Stimulated activated naive B cell treated with anti-CD40 and anti-IgM and Interleukin-4, amounts not matched to agents 10 μg/mL and 1 μg/mL and 100 μg/mL, for 72 hours (primary cell): ENCODE results near the gene CAPN13.
A peak's percentile ranks its signal among the peaks of the same experiment; 100 is the strongest.

ENCODE experiments used
- ATAC-seq, 2 donors: fragments of 150-1000 bp; cut with Tn5 transposase; replicated peaks; 2 replicates each; pipeline ENCODE4 v1.10.0; 2021; ENCODE audit warnings: moderate library complexity in 1 of 2
- DNase-seq: peaks from one replicate; pipeline ENCODE4 v3.0.0; 2021
- H3K27ac Mint-ChIP-seq: one replicate; pipeline ENCODE4 v1.8.0; 2022; ENCODE audit warnings: mild to moderate bottlenecking, mixed read lengths
- H3K27me3 Mint-ChIP-seq, 2 donors: one replicate each; pipeline ENCODE4 v1.8.0; 2022; ENCODE audit warnings: mixed read lengths in 2 of 2
- H3K36me3 Mint-ChIP-seq, 2 donors: one replicate each; pipeline ENCODE4 v1.8.0; 2022; ENCODE audit warnings: mixed read lengths in 2 of 2, mild to moderate bottlenecking in 1 of 2
- H3K4me1 Mint-ChIP-seq, 2 donors: one replicate each; pipeline ENCODE4 v1.8.0; 2022; ENCODE audit warnings: mixed read lengths in 2 of 2, mild to moderate bottlenecking in 1 of 2
- H3K4me3 Mint-ChIP-seq, 2 donors: one replicate each; pipeline ENCODE4 v1.8.0; 2022; ENCODE audit warnings: mild to moderate bottlenecking in 2 of 2, mixed read lengths in 2 of 2, moderate library complexity in 1 of 2
- H3K9me3 Mint-ChIP-seq, 2 donors: one replicate each; pipeline ENCODE4 v1.8.0; 2022; ENCODE audit warnings: mixed read lengths in 2 of 2, mild to moderate bottlenecking in 1 of 2

The CAPN13 gene

DNA sequence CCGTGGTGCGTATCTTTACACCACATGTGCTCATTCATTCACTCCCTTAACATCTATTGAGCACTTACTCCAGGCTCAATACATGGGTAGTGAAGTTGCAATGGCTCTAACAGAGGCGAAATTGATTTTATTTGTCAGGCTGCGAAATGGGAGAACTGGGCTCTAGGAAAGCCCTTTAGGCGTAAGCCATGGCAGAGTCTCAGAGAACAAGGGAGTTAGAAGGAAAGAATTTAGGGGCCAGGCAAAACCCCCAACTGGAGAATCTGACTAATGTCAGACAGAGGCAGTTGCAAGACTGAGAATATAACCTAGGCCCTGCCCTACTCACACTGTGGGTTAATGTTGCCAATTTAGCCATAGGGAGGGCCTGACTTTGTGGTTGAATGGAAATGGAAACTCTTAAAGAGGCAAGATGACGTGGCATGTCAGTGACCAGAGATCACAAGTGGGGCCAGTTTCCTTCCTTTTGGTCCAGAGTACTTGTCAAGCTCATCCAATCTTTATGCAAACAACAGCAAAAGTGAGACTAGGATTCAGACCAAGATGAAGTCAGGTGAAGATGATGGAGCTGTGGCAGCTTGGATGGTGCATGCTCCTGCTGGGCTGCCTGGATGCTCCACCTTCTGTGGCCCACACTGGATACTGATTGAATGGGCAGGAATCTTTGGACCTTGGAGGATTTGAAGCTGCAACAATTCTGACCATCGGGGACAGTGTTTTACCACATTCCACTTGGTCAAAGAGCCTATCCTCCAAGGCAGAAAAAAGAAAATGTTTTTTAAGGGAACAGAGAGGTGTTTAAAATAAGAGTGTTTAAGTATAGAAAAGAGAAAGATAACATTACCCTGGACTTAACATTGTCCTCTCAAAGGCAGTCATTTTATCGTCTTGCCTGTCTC is 92.2 kb downstream of the CAPN13 start:
- no peak overlapping the region for H3K4me3 Mint-ChIP-seq
- ATAC-seq (peak; percentile 53 to 60), DNase-seq (no peak)
- H3K27me3 Mint-ChIP-seq, result no peaks in the 10 kb centered on the region
- no peaks in the 10 kb centered on the region for H3K36me3 Mint-ChIP-seq
- peaks cover 0 to 2% of the 10 kb centered on the region in 2 donors for H3K9me3 Mint-ChIP-seq
- H3K27ac Mint-ChIP-seq, result no peak overlapping the region
- H3K4me1 Mint-ChIP-seq, result peaks cover 11 to 12% of the 10 kb centered on the region in 2 donors

DNA sequence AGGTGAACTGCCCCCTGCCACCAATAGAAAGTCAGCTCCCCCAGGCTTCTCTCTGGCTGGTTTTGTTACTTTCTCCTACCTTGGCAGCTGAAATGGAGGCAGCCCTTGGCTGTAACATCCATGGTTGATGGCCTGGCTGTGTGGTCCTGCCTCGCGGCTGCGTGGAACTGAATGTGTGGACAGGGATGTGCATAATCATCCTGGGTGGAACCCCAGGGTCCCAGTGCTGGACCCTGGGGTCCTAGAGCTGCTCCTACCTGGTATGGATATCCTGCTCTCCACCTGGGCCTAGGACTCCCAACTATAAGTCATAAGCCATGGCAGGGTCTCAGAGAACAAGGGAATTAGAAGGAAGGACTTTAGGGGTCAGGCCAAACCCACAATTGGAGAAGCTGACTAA is 93.5 kb downstream of the CAPN13 start:
- H3K27me3 Mint-ChIP-seq, result no peaks in the 10 kb centered on the region
- ATAC-seq (no peak), DNase-seq (no peak)
- H3K27ac Mint-ChIP-seq, result no peak overlapping the region
- peaks cover 11 to 12% of the 10 kb centered on the region in 2 donors for H3K4me1 Mint-ChIP-seq
- no peaks in the 10 kb centered on the region for H3K36me3 Mint-ChIP-seq
- no peaks in the 10 kb centered on the region for H3K9me3 Mint-ChIP-seq
- H3K4me3 Mint-ChIP-seq, result no peak overlapping the region

DNA sequence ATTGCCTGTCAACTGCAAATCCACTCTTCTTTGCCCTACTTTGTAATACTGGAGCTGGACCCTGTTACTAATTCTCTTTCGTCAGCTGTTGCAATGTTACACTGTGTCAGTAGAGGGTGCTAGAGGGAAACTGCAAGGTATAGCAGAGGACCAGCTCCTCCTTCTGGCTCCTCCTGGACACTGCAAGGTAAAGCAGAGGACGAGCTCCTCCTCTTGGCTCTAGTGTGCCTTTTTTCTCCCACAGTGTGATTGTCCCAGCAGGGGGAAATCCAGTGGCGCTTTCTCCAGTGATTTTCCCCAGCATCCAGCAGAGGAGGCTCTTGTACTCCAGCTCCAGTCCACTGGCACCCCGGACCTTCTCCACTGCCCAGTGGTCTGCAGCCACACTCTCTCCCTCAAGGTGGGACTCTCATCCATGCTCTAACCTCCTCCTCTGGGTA is 95.6 kb downstream of the CAPN13 start:
- ATAC-seq (peak; percentile 64 to 70), DNase-seq (peak; percentile 82)
- Mint-ChIP-seq H3K36me3 (no peaks in the 10 kb centered on the region), H3K27me3 (no peaks in the 10 kb centered on the region), H3K4me1 (peaks cover 15 to 17% of the 10 kb centered on the region in 2 donors), H3K9me3 (no peaks in the 10 kb centered on the region), H3K4me3 (no peak overlapping the region), H3K27ac (no peak overlapping the region)

DNA sequence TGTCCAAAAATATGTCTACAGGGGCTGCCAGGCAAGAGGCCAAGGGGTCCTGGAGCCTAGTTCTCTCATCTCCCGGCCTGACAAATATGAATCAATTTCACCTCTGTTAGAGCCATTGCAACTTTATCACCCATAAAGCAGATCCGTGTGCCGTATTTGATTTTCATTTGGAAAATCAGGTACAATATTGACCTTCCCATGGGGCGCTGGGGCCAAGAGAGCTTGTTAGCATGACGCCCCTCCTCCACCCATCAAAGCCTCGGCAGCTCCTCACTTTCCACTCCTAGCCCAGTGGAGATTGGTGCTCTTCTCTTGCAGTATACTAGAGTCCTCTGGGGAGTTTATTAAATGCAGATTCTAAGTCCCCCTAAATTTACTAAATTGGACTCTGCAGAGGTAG is 96.8 kb downstream of the CAPN13 start:
- H3K4me1 Mint-ChIP-seq, result peaks cover 18 to 22% of the 10 kb centered on the region in 2 donors
- ATAC-seq (no peak), DNase-seq (no peak)
- no peak overlapping the region for H3K27ac Mint-ChIP-seq
- peaks cover 0 to 4% of the 10 kb centered on the region in 2 donors for H3K27me3 Mint-ChIP-seq
- H3K9me3 Mint-ChIP-seq, result no peaks in the 10 kb centered on the region
- no peak overlapping the region for H3K4me3 Mint-ChIP-seq
- H3K36me3 Mint-ChIP-seq, result no peaks in the 10 kb centered on the region

DNA sequence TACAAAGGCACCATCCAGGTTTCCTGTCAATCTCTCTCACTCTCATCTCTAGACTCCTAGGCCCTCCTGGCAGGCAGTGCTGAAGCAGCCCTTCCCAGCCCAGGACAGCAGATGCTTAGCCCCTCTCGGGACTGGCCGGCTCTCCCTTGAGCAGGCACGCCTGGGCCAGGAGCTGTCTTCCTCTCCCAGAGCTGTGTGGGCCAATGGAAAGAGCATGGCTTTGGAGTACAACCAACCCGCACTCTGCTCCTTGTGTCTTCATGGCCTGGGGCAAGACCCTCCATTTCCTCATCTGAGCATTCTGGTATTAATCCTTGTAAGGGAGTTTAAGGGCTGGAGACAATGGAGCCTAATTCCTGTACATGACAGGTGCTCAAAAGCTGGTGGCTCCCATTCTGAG is 97.2 kb downstream of the CAPN13 start:
- no peaks in the 10 kb centered on the region for H3K36me3 Mint-ChIP-seq
- no peaks in the 10 kb centered on the region for H3K9me3 Mint-ChIP-seq
- DNase-seq (no peak), ATAC-seq (no peak)
- no peak overlapping the region for H3K27ac Mint-ChIP-seq
- H3K4me3 Mint-ChIP-seq, result no peak overlapping the region
- peaks cover 15 to 18% of the 10 kb centered on the region in 2 donors for H3K4me1 Mint-ChIP-seq
- H3K27me3 Mint-ChIP-seq, result peaks cover 0 to 4% of the 10 kb centered on the region in 2 donors

DNA sequence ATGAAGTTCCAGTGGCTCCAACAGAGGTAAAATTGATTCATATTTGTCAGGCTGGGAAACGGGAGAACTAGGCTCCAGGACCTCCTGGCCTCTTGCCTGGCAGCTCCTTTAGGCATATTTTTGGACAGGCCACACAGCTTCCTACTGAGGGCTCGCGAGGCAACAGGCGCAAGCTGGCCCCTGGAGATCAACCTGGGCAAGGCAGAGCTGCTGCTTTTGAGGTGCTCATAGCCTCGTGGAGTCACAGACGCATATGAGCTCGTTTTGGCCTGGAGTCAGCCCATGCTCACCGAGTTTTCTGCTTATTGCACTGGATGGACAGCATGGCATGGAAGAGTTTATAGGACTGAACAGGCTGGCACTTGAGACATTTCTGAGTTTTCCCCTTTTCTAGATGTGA is 97.7 kb downstream of the CAPN13 start:
- Mint-ChIP-seq H3K27ac (no peak overlapping the region), H3K27me3 (peaks cover 0 to 4% of the 10 kb centered on the region in 2 donors), H3K36me3 (no peaks in the 10 kb centered on the region), H3K9me3 (no peaks in the 10 kb centered on the region), H3K4me3 (no peak overlapping the region), H3K4me1 (peaks cover 13% of the 10 kb centered on the region in 2 donors)
- ATAC-seq, result no peak
- DNase-seq, result no peak

DNA sequence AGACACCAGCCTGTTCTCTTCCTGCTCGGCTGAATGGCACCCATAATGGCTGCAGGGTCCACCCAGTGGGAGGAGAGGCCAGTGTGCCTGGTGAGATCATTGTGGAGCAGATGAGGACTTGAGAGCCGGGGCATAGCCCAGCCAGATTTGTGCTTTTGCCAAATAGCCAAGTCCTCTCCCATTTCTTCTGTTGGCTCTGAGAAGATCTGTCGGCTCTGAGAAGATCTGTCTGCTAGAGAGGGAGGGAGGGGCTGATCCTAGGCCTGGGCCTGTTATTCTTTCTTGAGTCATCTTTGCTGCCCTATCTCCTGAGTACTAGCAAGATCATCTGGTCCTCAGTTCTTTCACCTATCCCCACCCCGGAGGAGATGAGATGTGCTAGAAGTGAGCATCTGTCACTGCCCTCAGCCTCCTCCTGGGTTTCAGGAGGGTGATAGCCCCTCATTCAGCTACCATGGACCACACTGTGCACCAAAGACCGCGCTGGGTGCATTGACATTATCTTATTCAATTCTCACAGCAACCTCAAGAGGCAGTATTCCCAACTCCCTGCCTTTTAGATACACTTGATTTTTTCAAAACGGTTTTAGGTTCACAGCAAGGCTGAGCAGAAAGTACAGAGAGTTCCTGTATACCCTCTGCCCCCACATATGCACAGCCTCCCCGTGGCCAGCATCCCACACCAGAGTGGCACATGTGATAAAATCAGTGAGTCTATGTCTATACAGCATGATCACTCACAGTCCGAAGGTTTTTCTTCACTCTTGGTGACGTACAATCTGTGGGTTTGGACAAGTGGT is 98.6 kb downstream of the CAPN13 start:
- Mint-ChIP-seq H3K4me1 (peaks cover 11% of the 10 kb centered on the region in 2 donors), H3K36me3 (no peaks in the 10 kb centered on the region), H3K9me3 (peaks cover 0 to 4% of the 10 kb centered on the region in 2 donors), H3K4me3 (no peak overlapping the region), H3K27ac (no peak overlapping the region), H3K27me3 (peaks cover 0 to 4% of the 10 kb centered on the region in 2 donors)
- DNase-seq, result no peak
- no peak for ATAC-seq

DNA sequence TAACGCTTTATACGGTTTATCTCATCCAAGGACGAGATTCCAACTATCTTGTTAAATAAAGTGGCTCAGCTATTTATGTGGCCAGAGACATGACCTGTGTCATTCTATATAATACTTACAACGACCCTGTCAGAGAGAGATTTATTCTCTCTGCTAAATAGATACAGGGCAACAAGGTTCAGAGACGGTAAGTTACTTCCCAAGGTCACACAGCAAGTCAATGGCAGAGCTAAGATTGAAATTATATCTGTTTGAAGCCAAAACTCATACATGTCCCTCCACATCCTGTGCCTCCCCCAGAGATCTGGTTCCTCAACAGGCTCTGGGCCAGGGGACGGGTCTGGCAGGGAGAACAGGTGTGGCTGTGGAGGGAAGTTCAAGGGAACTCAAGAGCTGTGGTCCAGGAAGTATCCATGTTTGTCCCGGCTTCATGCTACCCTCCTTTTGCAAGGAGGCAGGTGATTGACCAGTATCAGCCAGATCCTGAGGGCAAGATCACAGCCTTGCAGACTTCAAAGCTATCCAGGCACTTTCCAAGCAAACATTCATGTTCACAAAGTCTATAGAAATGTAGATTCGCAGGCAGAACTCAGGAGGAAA is 99.8 kb downstream of the CAPN13 start:
- Mint-ChIP-seq H3K27me3 (peaks cover 0 to 4% of the 10 kb centered on the region in 2 donors), H3K4me3 (no peak overlapping the region), H3K36me3 (peaks cover 3 to 7% of the 10 kb centered on the region in 2 donors), H3K4me1 (peaks cover 9 to 11% of the 10 kb centered on the region in 2 donors), H3K27ac (no peak overlapping the region), H3K9me3 (peaks cover 8 to 16% of the 10 kb centered on the region in 2 donors)
- ATAC-seq (no peak), DNase-seq (no peak)

DNA sequence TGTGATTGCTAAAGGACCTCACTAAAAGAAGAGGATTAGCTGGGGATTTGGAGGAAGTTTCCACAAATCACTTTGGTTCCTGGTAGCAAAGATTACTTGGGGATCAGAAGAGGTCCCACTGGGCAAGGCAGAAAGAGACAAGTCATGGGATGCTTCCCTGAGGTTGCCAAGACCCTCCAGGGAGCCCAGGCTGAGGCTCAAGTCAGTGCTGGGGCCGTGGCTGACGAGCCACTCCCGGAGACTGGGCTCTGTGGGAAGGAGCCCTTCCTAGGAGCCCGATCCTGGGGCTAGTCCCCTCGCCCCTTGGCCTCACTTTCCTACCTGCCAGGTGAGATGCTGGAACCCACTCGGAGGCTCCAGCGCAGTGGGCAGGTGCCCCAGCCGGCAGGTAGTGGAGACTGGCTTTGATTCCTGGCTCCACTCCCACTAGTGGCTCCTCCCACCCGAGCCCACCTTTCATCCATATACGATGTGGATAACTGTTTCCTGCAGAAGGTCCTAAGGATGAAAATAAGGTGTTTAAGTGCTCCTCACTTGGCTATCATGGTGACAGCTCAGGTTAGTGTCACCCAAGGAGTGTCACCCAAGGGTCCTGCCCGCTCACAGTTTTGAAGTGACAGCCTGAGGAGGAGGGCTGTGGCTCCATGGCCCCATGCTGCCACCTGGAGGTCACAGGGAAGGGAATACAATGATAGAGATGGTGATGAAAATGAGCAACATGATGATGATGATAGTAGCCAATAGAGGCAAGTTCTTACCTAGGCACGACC is 100.5 kb downstream of the CAPN13 start:
- peaks cover 0 to 4% of the 10 kb centered on the region in 2 donors for H3K27me3 Mint-ChIP-seq
- H3K4me1 Mint-ChIP-seq, result peaks cover 8 to 11% of the 10 kb centered on the region in 2 donors

DNA sequence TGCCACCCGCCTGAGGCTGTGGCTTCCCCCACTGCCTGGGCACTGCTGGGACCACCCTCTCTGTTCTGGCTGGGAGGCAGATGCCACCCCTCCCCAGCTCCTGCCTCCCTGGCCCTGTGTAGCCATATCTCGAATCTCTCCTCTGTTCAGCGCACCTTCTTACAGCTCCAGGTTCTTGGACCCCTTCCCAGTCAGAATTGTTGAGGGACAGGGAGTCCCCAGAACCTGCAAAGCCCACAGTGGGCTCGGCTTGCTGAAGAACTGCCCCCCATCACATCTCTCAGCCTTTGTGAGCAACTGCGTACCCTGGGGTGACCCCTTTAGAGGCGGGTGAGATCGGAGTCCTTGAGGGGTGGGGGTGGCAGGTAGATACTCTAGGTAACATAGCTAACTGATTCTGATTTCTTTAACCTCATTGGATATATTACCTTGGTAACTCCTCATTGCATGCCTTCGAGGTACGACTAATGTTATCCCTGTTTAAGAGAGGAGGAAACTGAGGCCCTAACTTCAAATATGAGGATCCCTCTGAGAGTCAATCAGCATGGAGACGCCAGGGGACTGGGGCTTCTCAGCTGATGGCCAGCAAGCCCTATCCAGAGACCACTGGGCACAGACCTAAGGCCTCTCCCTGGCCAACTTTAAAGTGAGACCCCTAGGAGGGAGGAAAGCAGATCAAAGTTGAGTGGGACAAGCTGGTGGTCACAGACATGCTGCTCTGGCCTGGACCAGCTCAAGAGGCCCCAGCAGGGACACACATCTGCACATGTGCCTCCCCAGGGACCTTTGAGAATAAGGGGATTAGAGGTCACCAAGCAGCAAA is 101.3 kb downstream of the CAPN13 start:
- no peak for ATAC-seq
- no peak for DNase-seq
- peaks cover 5 to 11% of the 10 kb centered on the region in 2 donors for H3K4me1 Mint-ChIP-seq
- no peak overlapping the region for H3K4me3 Mint-ChIP-seq
- peaks cover 17 to 28% of the 10 kb centered on the region in 2 donors for H3K9me3 Mint-ChIP-seq
- H3K36me3 Mint-ChIP-seq, result peaks cover 8 to 13% of the 10 kb centered on the region in 2 donors
- H3K27ac Mint-ChIP-seq, result peak overlapping the region; percentile 15
- H3K27me3 Mint-ChIP-seq, result peaks cover 0 to 4% of the 10 kb centered on the region in 2 donors

More for the DNA sequence above, 100.5 kb downstream of the CAPN13 start:
- H3K4me3 Mint-ChIP-seq, result no peak overlapping the region
- peaks cover 14 to 23% of the 10 kb centered on the region in 2 donors for H3K9me3 Mint-ChIP-seq
- DNase-seq, result peak; percentile 57
- ATAC-seq, result peak; percentile 90 to 94
- peak overlapping the region; percentile 80 for H3K27ac Mint-ChIP-seq
- H3K36me3 Mint-ChIP-seq, result peaks cover 8 to 13% of the 10 kb centered on the region in 2 donors

DNA sequence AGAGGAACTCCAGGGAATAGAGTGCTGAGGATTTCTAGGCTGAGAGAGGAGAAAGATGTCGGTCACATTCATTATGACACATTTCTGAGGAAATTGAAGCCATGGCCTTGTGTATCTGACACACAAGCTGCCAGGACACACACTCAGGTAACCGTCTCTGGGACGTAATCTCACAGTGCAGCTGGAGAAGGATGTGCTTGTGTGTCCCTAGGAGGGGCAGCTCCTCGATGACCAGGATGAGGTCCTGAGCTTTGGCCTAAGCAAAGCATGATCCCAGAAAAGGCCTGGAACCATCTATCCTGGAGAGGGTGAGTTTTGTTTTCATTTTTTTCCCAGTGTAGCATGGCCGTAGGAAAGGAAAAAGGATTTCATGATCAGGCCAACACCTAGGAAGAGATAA is 102.2 kb downstream of the CAPN13 start:
- Mint-ChIP-seq H3K36me3 (peaks cover 8 to 13% of the 10 kb centered on the region in 2 donors), H3K27me3 (peaks cover 0 to 4% of the 10 kb centered on the region in 2 donors), H3K4me1 (peaks cover 5 to 11% of the 10 kb centered on the region in 2 donors), H3K27ac (no peak overlapping the region), H3K4me3 (no peak overlapping the region), H3K9me3 (peaks cover 19 to 31% of the 10 kb centered on the region in 2 donors)
- DNase-seq, result no peak
- no peak for ATAC-seq

DNA sequence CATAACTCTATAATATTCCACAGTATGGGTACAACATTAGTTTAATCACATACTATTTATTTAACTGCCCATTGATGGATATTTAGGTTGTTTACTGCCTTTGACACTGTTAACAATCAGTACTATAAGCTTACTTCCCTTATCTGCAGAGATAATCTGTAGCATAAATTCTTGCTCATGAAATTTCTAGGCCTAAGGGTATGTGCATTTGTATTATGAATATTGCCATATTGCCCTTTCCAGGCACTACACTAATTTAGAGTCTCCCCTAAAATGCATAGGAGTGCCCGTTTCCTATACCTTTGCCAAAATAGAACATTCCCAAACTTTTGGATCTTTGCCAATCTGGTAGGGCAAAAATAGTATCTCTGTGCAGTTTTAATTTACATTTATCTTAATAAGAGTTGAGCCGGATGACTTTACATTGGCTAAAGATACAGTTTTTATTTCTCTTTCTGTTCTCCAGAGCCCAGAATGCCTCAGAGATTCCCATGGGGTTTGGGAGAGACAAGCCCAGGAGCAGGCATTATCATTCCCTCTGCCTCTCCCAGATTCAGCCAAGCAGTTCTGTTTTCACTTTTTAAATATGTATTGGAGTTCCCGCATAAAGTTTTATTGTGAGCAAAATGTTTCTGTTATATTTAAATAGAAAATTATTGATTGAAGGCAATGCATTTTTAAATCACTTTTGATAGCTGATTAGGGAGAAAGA is 102.8 kb downstream of the CAPN13 start:
- Mint-ChIP-seq H3K9me3 (peaks cover 19 to 31% of the 10 kb centered on the region in 2 donors), H3K36me3 (peaks cover 8 to 13% of the 10 kb centered on the region in 2 donors), H3K4me3 (no peak overlapping the region), H3K27ac (no peak overlapping the region), H3K4me1 (peaks cover 5 to 11% of the 10 kb centered on the region in 2 donors), H3K27me3 (peaks cover 0 to 4% of the 10 kb centered on the region in 2 donors)
- DNase-seq, result no peak
- no peak for ATAC-seq
